H4 (cell line): ENCODE data around the gene STK4. TPM values are rescaled to one million over a fixed set of nuclear protein-coding genes. Genes with fewer than 3 reads are reported as not detected.

Experiments
- DNase-seq: peaks from one replicate; pipeline ENCODE4 v3.0.0-alpha.2; 2015; ENCODE audit warnings: low spot score
- total RNA-seq: library from RNA; depleted of rRNA; stranded (reverse); fragments of >200 nt; shearing (Covaris generic); gene quantifications from 2 replicates; pipeline ENCODE4 v1.2.3, GENCODE V29; 2014

STK4 gene
- total RNA-seq, 1 experiment from 2014 or later = 14.3 TPM

DNA sequence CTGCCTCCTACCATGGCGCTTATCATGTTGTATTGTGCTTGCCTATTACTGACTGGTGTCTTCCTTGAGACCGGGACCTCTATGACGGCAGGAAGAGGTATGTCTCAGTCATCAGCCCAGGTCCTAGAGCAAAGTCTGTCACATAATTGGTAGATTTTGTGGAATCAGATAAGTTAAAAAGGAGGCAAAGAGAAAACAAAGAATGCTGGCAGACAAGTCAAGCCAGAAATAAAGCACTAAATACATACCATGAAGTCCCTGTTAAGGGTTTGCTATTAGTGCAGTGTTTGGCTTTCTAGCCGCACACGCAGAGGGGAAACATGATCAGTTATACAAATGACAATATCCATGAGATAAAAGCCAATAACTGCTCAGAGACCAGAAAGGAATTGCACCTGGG, 12.1 kb upstream of the STK4 start:
- DNase-seq = no peak

GRCh38 chr20:44955270-44955669, 11.0 kb upstream of the STK4 start:
- no peak for DNase-seq

GRCh38 chr20:44956410-44956809, 9.9 kb upstream of the STK4 start:
- DNase-seq = no peak

DNA sequence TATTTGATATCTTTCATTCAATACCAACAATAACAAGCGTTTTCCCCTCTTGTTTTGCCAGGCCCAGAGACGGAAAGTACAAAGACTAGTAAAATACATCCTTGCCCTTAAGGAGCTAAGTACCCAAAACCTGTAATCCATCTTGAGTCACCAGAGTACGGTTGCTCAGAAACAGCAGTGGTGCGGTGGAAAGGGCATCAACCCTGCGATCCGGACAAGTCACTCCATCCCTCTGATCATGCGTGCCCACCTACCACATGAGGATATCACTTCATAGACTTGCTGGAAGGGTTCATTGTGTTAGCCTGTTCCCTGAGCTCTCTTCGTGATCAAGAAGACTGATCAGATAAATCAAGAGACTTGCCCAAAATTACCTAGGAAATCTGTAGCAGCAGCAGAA, 8.0 kb upstream of the STK4 start:
- DNase-seq = no peak

- DNase-seq = no peak
Measured at GRCh38 chr20:44959082-44959637, 7.2 kb upstream of the STK4 start.

- peak; percentile 39 for DNase-seq
Measured at GRCh38 chr20:44959638-44960102, 6.6 kb upstream of the STK4 start.

GRCh38 chr20:44960103-44960852, 6.0 kb upstream of the STK4 start, which contains the start of gene TOMM34:
Gene TOMM34 (minus strand): TSS chr20:44960397. CDS start chr20:44960333, 64 bp downstream.
- DNase-seq = peak; percentile 84

- DNase-seq = no peak
Measured at GRCh38 chr20:44961011-44961869, 5.1 kb upstream of the STK4 start.

- no peak for DNase-seq
Measured at GRCh38 chr20:44961870-44962267, 4.4 kb upstream of the STK4 start.

- no peak for DNase-seq
Measured at GRCh38 chr20:44962483-44962882, 3.8 kb upstream of the STK4 start.

- no peak for DNase-seq
Measured at GRCh38 chr20:44963325-44964215, 2.7 kb upstream of the STK4 start.

- no peak for DNase-seq
Measured at GRCh38 chr20:44965651-44966029, 672 bp upstream of the STK4 start.

- no peak for DNase-seq
Measured at GRCh38 chr20:44967207-44967807, 995 bp downstream of the STK4 start.

DNA sequence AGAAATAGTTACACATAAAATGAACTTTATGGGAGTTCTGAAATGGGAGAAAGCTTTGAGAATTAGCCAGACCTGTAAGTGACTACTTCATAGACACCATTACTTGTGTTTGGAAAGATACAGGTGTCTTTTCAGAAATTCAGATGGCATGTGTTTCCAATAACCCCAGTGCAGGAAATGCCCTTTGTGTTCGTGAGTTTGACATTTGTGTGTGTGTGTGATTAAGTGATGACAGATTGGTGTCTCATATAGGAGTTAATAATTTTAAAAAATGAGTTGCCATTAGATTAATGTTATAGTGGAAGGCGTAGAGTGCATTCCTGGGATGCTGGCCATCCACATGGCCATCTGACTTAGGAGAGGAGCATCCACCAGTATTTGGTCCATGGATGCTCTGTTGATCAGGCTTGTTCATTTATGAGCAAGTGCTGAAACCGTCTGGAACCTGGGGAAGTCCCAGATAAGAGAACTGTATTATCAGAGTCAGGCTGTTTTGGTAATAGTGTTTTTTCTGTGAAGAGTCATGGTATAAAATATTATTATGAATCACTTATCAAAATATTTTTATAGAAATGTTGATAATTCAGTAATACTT, 3.1 kb downstream of the STK4 start:
- DNase-seq = no peak

GRCh38 chr20:44970243-44970757, 4.0 kb downstream of the STK4 start:
- DNase-seq = peak; percentile 52

- no peak for DNase-seq
Measured at GRCh38 chr20:44973053-44973452, 6.7 kb downstream of the STK4 start.

DNA sequence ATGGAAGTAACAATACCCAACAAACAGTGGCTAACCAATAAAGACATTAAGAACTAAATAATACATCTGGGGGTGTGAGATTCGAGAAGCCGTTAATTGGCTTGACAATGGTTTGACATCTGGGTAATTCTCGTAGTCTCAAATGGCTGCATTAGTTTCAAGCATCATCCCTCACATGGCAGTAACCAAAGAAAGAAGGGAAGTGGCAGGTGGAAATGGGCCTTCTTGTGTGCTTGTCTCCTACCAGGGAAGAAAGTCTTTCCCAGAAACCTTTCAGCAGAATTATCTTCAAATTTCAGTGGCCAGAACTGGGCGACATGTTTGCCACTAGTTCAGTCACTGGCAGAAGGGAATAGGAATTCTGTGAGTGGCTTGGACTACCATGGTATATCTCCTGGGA, 10.4 kb downstream of the STK4 start:
- DNase-seq = no peak

GRCh38 chr20:44979090-44979621, 12.8 kb downstream of the STK4 start:
- peak; percentile 70 for DNase-seq

DNA sequence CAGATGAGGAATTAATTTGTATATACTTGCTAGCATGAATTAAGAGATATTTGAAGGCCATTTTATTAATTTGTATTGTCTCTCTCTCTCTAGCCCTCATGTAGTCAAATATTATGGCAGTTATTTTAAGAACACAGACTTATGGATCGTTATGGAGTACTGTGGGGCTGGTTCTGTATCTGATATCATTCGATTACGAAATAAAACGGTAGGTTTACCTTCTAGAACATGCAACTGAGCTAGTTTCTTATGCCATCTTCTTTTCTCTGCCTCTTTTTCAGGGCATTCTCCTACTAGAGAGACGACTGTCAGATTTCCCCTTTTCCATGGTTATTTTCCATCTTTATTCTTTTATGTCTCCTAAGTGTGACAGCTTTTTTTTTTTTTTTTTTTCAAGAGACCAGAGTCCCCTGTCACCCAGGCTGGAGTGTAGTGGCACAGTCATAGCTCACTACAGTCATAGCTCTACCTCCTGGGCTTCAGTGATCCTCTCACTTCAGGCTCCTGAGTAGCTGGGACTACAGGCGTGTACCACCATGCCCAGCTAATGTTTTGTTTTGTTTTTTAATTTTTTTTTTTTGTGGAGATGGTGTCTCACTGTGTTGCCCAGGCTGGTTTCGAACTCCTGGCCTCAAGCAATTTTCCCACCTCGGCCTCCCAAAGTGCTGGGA, 15.6 kb downstream of the STK4 start:
- DNase-seq = no peak
